NB4 (cell line): ENCODE measurements around the gene CRYBA2.

ENCODE experiments used
- CTCF ChIP-seq: IDR thresholded peaks from one replicate; pipeline ENCODE4 v1.5.1; 2012; ENCODE audit warnings: low read depth, low read length
- MYC ChIP-seq: IDR thresholded peaks from 2 replicates; pipeline ENCODE4 v1.6.1; 2011; ENCODE audit warnings: low read depth, low read length
- POLR2A ChIP-seq: IDR thresholded peaks from 2 replicates; pipeline ENCODE4 v1.6.1; 2011; ENCODE audit warnings: mild to moderate bottlenecking; ENCODE audit not compliant: insufficient read length; ENCODE audit errors: extremely low read depth
- TF ChIP-seq, protein P1 (sequence below): IDR thresholded peaks from 2 replicates; pipeline ENCODE4 v1.6.1; 2011; ENCODE audit warnings: low read depth, low read length

DNA sequence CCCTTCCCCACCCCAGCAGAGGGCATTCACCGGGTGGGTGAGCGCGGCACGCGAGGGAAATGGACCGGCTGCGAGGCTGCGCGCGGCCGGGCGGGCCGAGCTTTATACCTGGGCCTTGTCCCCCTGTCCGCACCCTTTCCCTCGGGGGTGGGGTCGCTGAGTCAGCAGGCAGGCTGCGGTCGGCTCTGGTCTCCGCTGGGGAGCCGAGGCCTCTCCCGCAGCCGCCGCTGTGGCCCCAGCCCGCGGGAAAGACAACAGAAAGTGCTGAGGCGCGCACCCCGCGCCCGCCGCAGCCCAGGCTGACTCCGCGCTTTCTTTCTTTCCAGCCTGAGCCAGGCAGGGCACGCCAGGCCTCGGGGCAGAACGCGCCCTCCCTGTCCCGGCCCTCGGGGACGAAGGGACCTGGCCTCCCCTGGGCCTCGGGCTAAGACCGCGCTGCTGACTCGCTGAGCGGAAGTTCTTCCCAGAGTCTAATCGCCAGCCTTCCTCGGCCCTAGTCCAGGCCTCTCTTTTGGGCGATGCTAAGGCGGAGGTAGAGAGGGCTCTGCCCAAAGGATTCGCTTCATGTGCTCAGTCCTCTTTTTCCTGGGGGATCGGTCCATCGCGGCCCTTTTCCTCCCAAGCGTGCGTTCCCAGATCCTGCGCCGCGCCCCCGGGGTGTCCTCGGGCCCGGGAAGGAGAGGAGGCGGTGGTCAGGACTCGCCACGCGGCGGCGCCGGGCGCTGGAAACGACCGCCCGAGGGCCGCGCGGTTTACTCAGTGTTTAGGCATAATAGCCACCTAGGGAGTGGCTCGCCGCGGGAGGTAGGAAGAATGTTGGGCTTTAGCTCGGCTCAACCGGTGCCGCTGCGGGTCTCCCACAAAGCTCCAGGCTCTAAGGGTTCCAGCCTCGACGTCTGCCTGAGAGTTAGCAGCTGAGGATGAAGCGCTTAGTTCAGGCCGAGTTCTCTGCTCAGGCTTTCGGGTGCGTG, at the start of gene CRYBA2:
- TF ChIP-seq CTCF (no peak), POLR2A (no peak), MYC (no peak)
- TF ChIP-seq, protein P1, sequence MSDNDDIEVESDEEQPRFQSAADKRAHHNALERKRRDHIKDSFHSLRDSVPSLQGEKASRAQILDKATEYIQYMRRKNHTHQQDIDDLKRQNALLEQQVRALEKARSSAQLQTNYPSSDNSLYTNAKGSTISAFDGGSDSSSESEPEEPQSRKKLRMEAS = no peak
